Hematopoietic multipotent progenitor cell (in vitro differentiated cells): ENCODE results near the gene RARRES2. TPM values are rescaled to one million over a fixed set of nuclear protein-coding genes. Genes with fewer than 3 reads are reported as not detected.
"Not testable (repeated sequence)": the region's sequence is repeated elsewhere in the genome, so short reads cannot be mapped to it uniquely, and the experiment has no call there.

Experiments used
- DNase-seq, 3 donors: peaks; one replicate each; pipeline ENCODE4 v3.0.0-alpha.2; 2011 to 2015; ENCODE audit warnings: low read depth in 2 of 3, low spot score in 2 of 3
- total RNA-seq: library from RNA; depleted of rRNA; stranded (reverse); fragments of >200 nt; gene quantifications from one replicate; pipeline ENCODE4 v1.2.3, GENCODE V29; 2012

RARRES2 gene
- 2.4 TPM for total RNA-seq

DNA sequence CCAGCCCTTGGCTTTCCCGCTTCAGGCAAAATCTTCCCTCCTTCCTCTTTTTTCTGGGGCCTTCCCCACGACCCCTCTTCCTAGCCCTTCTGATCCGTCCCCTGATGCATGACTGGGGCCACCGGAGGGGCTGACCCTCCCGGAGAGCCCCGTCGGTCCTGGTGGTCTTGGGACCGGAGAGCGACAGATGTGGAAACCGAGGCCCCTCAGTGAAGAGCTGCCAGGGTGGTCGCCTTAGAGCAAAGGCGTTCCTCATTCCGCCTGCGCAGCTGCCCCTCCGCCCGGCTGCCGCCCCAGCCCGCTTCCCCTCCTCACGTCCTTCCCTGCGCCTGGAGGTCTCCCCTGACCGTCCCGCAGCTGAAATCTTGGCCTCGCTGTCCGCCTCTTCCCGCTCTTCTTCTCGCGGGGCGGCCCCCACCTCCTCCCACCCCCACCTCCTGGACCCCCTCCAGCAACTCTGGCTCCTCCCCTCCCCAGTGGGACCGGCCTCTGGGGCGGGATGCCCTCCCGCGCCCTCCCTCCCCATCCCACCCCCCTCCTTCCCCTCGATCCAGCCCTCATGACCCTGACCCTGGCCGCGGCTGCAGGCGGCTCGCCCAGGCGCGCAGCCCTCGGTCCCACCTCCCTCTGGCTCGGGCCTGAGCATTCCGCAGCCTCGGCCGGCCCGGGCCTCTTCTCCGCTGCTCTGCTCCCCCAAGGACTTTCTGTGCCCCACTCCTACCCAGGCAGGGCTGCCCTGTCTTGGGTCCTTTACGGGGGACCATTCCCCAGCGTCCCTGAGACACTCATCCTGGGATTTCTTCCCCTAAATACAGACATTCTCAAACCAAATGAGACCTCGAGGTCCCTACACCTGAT is at the start of gene RARRES2:
RARRES2 (minus strand) TSS at position 367 of the 858 bp plus-strand sequence. CDS start 1,020 bp downstream, outside the sequence.
- no peak for DNase-seq

DNA sequence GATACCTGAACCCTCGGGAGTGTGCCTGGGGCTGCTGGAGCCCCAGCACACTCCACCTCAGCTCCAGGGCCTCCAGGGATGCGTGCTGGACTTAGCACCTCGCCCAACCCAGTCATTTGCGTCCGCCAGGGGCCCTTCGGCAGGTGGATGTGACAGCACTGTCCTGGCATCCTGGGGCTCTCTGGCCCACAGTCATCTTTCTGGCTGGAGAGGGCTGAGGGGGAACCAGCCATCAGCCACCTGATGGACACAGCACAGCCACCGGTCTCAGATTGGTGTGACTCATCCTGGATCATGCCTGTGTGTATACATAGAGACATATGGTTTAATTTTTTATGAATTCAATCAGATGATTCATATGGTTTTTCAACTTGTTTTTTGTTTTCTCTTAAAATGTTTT is 48.8 kb upstream of the RARRES2 start:
- no peak for DNase-seq

DNA sequence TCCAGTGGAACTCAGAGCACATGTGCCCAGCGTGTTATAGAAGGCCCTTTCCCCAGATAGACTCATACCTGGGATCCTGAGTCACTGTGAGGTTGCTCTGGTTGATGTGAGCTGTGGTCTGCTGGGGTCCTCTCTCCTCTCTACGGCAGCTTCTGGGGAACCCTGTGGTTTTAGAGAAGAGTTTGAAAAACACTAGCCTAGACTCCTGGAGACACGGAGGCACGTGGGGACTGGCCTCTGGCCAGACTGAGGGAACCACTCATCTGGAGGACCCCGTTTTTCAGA is 48.0 kb upstream of the RARRES2 start:
- no peak for DNase-seq

DNA sequence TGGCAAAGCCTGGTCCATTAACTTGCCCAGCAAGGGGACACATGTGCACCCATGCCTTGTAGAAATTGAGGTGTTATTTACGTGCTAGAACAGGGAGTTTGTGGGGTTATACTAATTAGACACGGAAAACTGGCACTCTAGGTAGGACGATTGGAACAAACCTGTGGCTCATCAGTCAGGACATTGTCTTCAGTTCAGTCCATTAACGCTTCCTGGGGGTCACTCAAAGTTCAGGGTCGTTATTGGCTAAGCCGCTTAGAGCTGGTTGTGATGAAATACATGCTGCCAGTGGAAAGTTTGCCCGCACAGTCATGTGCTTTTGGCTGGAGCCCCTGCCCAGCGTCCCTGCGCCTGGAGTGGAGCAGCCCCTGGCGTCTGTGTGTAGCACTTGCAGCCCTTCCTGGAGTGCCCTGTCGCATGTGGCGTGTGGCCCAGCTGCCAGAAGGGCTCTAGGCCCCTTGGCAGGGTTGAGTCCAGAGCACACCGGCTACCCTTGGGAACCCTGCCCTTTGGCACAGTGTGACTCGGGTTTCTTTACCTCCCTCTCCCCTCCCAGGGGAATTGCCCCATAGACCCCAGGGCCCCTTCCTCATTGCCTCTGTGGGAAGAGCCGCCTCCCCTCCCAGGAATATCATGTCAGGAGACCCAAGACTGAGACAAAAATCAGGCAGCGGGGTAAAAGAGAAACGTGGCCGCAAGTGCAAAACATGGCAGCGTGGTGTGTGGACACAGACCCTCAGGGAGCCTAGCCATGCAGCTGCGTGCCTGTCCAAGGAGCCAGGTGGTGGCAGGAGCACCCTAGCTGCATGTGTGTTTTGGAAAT is 47.5 kb upstream of the RARRES2 start:
- DNase-seq: peak in 1 of 3 donors; percentile 46

DNA sequence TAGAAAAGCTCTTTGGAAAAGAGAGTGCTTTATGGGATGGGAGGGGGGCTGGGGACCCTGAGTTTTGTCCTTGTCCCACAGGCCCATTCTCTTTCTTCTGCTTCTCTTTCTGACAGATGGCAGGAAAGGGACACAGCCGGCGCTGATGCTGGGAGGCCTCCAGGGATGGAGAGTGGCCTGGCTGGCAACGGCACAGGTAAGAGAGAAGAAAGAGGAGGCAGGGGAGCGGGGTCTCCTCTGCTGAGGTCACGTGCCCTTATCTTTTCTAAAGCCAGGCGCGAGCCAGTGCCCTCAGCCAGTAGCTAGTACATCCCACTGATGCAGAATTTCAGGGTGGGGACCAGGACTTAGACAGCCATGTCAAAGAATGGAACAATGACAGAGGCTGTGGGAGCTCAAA is 46.9 kb upstream of the RARRES2 start:
- DNase-seq: no peak

DNA sequence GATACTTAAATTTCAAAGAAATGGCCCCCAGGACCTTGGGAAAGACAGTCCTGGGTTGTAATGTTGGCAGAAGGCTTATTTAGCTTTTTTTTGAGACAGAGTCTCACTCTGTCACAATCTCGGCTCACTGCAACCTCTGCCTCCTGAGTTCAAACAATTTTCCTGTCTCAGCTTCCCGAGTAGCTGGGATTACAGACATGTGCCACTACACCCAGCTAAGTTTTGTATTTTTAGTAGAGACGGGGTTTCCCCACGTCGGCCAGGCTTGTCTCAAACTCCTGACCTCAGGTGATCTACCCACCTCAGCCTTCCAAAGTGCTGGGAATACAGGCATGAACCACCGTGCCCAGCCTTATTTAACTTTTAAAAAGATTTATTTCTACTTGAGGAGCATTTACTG is 44.5 kb upstream of the RARRES2 start:
- not testable (repeated sequence) for DNase-seq

DNA sequence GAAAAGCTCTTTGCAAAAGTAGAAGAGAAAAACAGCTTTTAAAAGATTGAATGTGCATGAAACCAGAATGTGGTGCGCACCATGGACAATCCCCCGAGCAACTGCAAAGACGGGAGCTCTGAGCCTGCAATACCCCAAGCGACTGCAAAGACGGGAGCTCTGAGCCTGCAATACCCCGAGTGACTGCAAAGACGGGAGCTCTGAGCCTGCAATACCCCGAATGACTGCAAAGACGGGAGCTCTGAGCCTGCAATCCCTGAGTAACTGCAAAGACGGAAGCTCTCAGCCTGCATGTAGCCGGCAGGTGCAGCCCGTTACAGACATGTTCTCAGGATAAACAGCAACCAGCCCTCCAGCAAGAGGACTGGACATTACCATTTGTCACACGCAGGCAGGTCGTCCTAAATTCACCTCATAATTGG is 43.9 kb upstream of the RARRES2 start:
- DNase-seq: no peak

DNA sequence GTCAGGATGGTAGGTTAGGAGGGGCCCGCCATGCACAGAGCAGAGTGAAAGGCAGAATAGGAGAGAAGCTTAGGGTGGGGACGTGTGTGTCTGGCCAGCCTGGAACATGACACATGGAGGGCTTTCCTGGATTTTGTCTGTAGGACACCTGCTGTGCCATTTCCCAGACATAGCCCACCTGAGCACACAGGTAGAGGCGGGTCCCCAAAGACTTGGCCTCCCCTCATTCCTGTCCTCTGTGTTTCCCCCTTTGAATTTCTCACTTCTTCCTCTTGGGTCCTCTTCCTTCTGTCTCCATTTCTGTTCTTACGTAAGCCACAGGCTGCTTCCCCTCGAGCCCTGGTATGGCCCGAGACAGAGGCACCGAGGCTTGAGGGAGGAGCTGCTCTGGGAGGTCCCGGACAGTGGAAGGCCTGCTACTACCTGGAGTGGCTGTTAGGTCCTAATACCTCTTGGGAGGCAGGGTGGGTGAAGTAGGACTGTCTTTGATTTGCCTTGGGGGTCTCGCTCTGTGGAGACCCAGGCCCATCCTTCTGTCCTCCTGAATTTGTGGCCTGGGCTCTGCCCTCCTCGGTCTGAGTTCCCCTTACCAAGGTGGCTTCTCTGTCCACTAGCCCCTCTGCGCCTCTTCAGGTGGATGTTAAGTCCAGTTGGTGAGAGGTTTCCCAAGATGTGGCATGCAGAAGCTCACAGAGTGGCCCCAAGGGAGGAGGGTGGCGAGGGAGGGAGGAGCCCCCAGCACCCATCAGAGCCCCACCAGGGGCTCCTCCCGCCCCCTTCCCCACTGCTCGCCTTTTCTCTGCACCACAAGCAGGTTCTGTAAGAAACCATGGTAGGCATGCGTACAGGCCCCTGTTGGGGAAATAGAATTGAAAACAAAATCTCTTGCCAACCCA is 43.2 kb upstream of the RARRES2 start:
- no peak for DNase-seq

DNA sequence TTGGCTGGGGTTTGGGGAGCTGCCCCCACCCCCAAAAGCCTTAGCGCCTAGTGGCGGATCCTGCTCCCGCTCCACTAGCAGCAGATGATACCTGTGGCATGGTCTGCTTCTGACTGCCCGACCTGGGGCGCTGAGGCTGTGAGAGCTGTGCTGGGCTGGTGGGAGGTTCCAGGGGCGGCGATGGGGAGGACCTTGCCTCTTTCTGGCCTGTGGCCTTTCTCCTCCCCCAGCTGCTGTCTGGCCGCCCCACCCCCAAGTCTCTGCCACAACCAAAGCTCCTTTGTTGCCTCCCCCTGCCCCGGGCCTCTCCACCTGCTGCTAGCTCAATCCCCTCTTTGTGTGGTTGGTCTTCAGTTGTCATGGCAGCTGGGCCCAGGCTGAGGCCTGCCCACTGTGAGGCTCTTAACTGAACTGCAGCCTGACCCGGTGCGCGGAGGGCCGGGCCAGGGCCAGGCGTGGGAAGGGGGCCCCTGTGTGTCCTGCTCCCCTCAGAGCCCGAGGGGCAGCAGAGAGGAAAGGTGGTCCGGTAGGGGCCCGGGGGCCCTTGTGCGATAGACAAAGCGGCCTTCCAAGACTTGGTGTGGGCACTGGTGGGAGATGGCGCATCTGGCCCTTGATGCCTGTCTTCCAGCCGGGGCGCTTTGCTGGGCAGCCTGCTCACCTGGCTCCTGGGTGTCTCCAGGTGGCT is 42.4 kb upstream of the RARRES2 start:
- DNase-seq: no peak

DNA sequence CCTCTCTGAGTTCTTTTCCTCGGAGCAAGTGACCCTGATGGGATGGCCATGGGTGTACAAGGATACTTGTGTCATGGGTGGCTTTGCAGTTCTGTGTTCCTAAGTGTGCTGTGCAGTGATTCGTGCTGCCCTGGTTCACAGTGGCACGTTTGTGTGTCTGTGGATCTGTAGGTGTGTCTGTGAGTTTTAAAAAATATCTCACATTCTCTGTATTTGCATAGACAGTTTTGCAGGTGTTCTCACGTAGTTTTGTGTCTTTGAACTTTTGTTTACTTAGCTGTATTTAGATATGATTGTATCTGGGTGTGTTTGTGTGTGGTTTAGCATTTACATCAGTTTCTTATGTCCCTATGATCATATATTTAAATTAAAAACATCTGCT is 41.4 kb upstream of the RARRES2 start:
- no peak for DNase-seq

DNA sequence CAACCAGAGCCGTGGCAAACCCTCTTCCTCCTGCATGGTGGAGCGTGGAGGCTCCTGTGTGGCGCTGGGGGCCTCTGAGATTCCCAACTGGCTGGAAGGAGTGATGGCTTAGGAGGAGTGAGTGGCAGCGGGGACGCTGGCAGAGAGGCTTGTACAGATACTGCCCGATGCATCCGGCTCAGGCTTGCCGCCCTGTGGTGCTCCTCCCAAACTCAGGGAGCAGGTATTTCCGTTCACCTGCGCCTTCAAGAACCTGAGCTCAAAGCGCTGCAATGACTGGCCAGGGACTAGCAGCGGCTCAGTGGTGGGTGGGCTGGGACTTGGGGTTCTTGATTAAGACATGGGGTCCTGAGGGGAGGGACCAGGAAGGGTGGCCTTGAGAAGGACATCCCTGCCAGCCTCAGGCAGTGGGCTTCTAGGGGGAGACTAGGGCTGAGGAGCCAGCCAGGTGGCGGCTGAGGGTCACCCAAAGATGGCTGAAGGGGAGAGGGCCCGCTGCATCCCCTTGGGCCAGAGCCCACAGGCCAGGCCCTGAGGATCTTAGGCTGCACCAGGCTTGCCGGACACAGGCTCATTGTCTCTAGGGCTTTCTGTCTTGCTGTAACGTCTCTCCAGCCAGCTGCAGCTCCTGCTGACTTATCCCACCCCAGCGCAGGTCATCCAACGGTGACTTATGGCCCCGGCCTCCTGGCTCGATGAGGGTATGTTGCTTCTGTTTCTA is 40.9 kb upstream of the RARRES2 start:
- DNase-seq: no peak

DNA sequence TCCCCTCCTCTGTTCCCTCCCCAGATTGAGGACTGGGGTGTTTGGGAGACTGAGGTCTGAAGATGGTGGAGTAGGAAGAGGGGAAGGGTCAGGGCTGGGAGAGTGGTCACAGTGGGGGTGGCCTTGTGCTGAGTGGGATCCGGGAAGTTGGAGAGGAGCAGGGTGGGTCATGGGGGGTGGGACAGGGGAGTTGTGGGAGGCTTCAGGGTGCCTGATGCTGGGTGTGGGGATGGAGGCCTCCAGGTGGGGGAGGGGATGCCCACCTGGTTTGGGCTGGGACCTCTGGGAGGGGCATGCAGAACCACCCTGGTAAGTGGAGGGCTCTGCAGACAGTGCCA is 40.3 kb upstream of the RARRES2 start:
- no peak for DNase-seq

DNA sequence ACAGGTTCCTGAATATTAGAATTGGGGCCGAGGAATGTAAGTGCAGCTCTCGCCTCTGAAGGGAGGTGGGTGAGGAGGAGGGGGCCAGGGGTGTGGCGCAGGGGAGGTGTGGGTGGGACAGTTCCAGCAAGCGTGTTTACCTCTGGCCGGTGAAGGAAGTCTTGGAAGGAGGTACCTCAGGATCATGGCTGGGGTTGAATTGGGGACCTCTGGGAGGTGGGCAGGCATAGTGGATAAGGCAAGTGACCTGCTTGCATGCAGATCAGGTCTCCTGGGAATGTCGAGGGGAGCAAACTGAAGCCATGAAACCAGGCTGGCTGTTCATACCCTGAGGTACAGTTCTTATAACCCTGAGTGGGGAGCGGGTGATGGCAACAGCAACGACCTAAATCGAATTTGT is 39.7 kb upstream of the RARRES2 start:
- DNase-seq: no peak

DNA sequence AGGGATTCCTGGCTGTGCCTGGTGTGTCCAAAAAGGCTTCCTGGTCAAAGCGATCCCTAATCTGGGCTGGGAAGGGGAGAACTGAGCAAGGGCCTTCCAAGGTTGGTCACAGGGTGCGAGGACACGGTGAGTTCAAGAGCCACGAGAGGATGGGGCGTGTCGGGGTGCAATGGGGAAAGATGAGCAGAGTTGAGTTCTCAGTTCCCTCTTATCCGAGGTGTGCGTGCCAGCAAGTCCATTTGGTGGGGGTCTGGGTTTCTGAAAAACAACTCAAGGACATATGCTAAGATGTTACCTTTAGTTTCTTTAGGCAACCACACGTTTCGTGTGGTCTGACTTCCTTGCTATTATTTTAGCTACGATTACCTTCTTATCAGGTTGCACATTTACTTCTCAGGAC is 39.0 kb upstream of the RARRES2 start:
- no peak for DNase-seq

DNA sequence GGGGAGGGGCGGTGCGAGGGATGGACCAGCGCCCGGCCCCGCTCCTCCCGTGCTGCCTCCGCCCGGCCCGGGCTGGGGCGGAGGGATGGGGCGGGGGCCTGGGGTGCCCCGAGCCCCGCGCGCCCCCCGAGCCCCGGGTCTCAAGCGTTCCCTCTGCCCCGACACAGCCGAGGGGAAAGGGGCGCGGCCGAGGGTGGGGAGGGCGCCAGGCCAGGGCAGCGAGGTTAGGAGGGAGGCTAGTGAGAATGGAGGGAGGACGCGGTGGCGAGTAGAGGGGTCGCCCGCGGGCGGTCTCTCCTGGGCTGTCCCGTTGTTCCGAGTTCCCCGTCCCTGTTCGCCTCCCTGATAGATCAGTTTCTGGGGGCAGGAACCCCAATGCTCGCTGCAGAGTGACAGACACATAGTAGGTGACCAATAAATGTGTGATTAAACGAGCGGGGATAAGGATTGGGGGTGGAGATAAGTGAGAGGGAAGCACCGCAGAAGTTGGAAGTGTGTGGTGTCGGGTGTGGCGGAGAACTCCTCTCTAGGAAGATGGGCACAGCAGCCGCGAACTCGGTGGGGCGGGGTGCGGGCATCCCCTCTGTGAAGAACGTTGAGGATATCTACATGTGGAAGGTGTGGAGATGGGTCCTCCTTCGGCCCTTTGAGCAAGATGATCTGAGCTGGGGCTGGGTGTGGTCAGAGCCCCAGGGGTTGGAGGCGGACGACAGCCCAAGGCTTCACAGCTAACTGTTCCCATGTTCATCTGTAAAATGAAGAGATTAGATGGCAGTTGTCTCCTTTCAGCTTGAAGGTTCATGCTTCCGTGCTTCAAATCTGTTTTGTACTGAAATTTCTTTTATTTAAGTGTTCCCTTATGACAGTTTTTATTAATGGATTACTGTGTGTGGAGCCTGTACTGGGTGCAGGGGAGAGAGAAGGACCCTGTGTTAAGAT is 38.3 kb upstream of the RARRES2 start:
- DNase-seq: peak in 1 of 3 donors; percentile 22

DNA sequence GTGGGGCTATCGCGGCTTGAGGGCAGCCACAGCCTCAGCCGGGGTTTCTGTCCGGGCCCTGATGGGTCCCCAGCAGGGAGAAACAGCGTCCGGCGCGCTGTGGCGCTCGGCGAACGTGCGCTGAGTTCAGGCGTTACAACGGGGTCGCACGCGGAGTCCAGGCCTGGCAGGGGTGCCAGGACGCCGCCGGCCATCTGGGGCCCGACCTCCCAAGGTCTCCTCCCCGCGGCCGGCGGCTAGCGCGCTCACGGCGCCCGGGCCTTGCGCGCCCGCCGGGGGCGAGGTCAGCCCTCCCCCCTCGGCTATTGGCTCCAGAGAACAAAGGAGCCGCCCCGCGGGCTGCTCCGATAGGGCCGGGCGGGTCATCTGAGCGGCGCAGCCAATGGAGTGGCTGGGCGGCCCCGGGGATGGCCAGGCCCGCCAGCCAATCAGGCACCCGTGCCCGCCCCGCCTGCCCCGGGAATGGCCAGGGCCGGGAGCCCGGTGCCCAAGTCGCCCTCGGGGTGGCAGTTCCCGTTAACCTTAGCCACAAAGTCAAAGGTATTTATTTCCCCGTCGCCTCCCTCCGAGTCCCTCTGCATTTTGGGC is 37.5 kb upstream of the RARRES2 start, which contains the start of gene ZNF775:
ZNF775 (plus strand) TSS at position 478 of the 588 bp plus-strand sequence. CDS start 9,141 bp downstream, outside the sequence.
- DNase-seq: peak; percentile 70 to 95 (median 92)

DNA sequence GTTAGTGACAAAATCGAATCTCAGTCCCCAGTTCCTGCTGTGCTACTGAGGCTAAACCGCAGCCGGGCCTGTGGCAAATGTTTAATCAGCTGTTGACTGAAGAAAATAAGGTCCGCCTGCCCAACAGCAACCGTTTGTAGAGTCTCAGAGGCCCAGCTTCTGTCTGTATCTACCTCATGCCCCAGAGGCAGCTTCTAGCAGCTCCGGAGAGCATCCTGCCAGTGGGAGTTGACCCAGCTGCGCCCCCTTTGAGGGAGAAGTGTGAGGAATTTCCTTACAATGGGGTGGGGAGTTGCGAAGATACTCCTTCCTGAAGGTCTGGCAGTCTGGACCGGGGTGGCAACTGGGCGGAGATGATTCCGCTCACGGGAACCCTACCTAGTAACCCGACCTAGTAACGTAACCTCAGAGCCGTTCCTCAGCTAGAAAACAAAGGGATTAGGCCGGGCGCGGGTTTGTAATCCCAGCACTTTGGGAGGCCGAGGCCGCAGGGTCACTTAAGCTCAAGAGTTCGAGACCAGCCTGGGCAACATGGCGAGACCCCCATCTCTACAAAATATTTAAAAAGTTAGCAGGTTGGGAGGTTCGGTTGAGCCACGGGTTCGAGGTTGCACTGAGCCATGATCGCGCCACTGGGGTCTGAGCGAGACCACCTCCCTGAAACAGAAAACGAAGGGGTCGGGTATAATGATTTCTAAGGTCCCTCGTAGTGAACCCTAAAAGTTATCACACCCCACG is 36.9 kb upstream of the RARRES2 start:
- DNase-seq: peak in 1 of 3 donors; percentile 68

DNA sequence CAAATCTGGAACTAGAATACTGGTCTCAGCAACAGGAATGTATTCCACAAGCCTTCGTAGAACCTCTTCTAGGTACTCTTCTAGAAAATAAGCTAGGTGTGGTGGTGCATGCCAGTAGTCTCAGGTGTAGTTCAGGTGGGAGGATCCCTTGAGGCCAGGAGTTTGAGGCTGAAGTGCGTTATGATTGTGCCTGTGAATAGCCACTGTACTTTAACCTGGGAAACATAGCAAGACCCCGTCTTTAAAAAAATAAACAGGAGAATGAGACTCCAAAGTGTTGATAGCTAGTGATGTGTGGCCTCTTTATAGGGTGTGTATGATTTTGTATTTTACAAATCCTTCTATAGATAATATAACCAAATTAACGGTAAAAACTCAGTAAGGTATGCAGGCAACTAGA is 36.2 kb upstream of the RARRES2 start:
- no peak for DNase-seq
